GM13977 (cell line): Measurements from ENCODE around the gene SPATA13.

ENCODE experiments used
- DNase-seq: peaks from one replicate; pipeline ENCODE4 v3.0.0; 2012; ENCODE audit warnings: low spot score
- CTCF ChIP-seq: IDR thresholded peaks from 2 replicates; pipeline ENCODE4 v1.5.1; 2012; ENCODE audit warnings: mild to moderate bottlenecking, control low read depth; ENCODE audit not compliant: insufficient read depth; ENCODE audit errors: extremely low read depth, missing control alignments
- in situ Hi-C: fragments of 300-500 bp; cut with MboI; formaldehyde crosslinking; loops from one replicate; pipeline ENCODE4 v1.12.0; 2022; ENCODE audit warnings: low sequenced_read_pairs, low pct_unique_long_range_greater_than_20kb, mixed read lengths, inconsistent platforms; ENCODE audit not compliant: unreplicated experiment

The SPATA13 gene

GRCh38 chr13:24180750-24181377 is 20.3 kb downstream of the SPATA13 start:
- DNase-seq = no peak
- in situ Hi-C loops = no loop called here
- no peak for TF ChIP-seq CTCF

DNA sequence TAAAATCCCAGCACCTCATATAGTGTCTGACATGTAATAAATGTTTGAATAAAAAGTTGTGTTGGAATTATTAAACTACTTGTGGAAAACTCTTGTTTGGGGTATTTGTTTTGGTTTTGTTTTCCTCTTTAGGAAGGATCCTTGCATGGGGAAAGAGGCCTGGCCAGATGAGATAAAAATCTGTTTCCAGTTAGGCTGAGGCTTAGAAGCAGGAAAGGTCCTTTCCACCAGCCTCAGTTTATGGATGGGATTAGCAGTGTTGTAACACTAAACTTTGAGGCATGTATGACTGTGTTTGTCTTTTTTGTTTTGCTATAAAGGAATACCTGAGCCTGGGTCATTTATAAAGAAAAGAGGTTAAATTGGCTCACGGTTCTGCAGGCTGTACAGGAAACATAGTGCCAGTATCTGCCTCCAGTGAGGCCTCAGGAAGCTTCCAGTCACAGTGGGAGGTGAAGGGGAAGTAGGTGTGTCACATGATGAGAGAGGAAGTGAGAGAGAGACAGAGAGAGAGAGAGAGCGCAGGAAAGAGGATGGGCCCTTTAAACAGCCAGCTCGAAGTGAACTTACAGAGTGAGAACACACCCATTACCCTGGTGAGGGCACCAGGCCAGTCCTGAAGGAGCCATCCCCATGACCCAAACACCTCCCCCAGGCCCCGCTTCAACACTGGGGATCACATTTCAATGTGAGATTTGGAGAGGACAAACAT is 21.6 kb downstream of the SPATA13 start:
- in situ Hi-C loops = no loop called here
- no peak for DNase-seq
- no peak for TF ChIP-seq CTCF

GRCh38 chr13:24182703-24183081 is 22.2 kb downstream of the SPATA13 start:
- no peak for TF ChIP-seq CTCF
- DNase-seq = no peak
- in situ Hi-C loops = no loop called here

- TF ChIP-seq CTCF = no peak
- no peak for DNase-seq
- in situ Hi-C loops = no loop called here
These were observed 23.2 kb downstream of the SPATA13 start for GRCh38 chr13:24183741-24184182.

- DNase-seq = no peak
- in situ Hi-C loops = no loop called here
- TF ChIP-seq CTCF = no peak
These were observed 23.8 kb downstream of the SPATA13 start for GRCh38 chr13:24184265-24184841.

GRCh38 chr13:24184882-24185281 is 24.4 kb downstream of the SPATA13 start:
- in situ Hi-C loops = no loop called here
- DNase-seq = no peak
- TF ChIP-seq CTCF = no peak
